Activated CD4-positive, alpha-beta memory T cell treated with anti-CD3 and anti-CD28 coated beads for 36 hours (primary cell): ENCODE measurements around the gene FAIM2. TPM values are rescaled to one million over a fixed set of nuclear protein-coding genes. Genes with fewer than 3 reads are reported as not detected.

Experiments
- CTCF ChIA-PET: fragments of 350-600 bp; sonication (Branson Sonifier 250); formaldehyde crosslinking; loops from one replicate; lab custom pipeline; 2021; ENCODE audit warnings: antibody characterized with exemption, inconsistent platforms; lab: Charles Lee
- POLR2A ChIA-PET: fragments of 350-600 bp; sonication (Branson Sonifier 250); formaldehyde crosslinking; loops from one replicate; lab custom pipeline; 2021; ENCODE audit warnings: antibody characterized with exemption; lab: Charles Lee
- DNase-seq: peaks from one replicate; pipeline ENCODE4 v3.0.0-alpha.2; 2020
- H3K27ac Mint-ChIP-seq: one replicate; pipeline ENCODE4 v1.8.0; 2021; ENCODE audit warnings: mixed read lengths
- H3K27me3 Mint-ChIP-seq: one replicate; pipeline ENCODE4 v1.8.0; 2021; ENCODE audit warnings: mixed read lengths
- H3K36me3 Mint-ChIP-seq: one replicate; pipeline ENCODE4 v1.8.0; 2021; ENCODE audit warnings: mixed read lengths
- H3K4me1 Mint-ChIP-seq: one replicate; pipeline ENCODE4 v1.8.0; 2021; ENCODE audit warnings: low read depth, mixed read lengths
- H3K4me3 Mint-ChIP-seq: one replicate; pipeline ENCODE4 v1.8.0; 2021; ENCODE audit warnings: mild to moderate bottlenecking, mixed read lengths
- H3K9me3 Mint-ChIP-seq: one replicate; pipeline ENCODE4 v1.8.0; 2021; ENCODE audit warnings: mixed read lengths
- intact Hi-C: fragments of 100-400 bp; cut with micrococcal nuclease; formaldehyde crosslinking; loops from one replicate; pipeline ENCODE4 v1.15.1; 2023
- total RNA-seq, 2 experiments: library from RNA; stranded (reverse); gene quantifications; one replicate each; pipeline ENCODE4 v1.2.3, GENCODE V29; 2021

FAIM2 gene
- total RNA-seq, 2 experiments from 2014 or later = 1.7 to 2.1 TPM

DNA sequence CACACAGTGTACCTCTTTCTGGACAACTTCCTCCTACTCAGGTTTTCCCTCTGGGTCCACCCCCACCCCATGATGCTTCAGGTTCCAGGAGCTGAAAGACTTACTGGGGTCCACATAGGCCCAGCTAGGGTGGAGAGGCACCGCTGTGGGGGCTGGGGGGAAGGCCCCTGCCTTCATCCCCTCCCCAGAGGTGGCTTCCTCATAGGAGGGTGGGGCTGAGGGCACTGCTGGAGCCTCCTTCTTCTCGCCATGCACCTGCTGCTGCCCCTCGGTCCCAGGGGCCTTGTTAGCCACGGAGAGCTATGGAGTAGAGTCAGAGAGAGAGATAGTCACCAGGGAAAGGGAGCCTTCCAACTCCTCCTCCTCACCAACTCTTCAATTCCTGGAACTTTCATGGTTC, 2.7 kb downstream of the FAIM2 start:
- peaks cover 13% of the 10 kb centered on the region for H3K4me1 Mint-ChIP-seq
- intact Hi-C loops = loop anchor here (5.0 kb wide), 1 partner anchor 46 kb away; no protein-coding TSS in a partner anchor
- no peak overlapping the region for H3K27ac Mint-ChIP-seq
- no peaks in the 10 kb centered on the region for H3K36me3 Mint-ChIP-seq
- DNase-seq = no peak
- ChIA-PET POLR2A (no interaction called here), CTCF (interaction anchor here (0.6 to 1.9 kb wide), 5 partner anchors 34 to 349 kb away, joined by 3 to 6 read pairs (median 3); partner anchors contain the start of gene TMBIM6)
- no peaks in the 10 kb centered on the region for H3K9me3 Mint-ChIP-seq
- H3K27me3 Mint-ChIP-seq = no peaks in the 10 kb centered on the region
- no peak overlapping the region for H3K4me3 Mint-ChIP-seq

DNA sequence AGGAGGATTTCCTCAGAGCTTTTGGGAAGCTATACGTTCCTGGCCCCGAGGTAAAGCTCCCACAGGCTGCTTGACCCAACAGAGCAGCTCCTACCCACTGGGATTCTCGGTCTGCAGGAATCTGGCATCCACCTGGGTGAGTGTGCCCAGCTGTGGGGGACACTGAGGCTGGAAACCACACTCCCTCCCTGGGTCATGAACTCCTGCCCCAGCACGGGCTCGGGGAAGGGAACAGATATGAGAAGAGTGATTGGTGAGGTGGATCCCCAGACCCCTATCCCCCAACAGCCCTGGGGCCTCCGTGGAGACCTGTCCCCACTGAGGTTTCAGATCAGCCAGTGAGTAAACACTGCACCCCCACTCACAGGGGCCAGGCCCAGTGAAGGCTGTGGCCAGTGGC, 3.3 kb downstream of the FAIM2 start:
- intact Hi-C loops = loop anchor here (5.0 kb wide), 1 partner anchor 47 kb away; no protein-coding TSS in a partner anchor
- H3K4me1 Mint-ChIP-seq = peaks cover 9% of the 10 kb centered on the region
- DNase-seq = no peak
- CTCF ChIA-PET = interaction anchor here (1.6 to 1.9 kb wide), 2 partner anchors 33 to 197 kb away, joined by 3 to 6 read pairs; no protein-coding TSS in a partner anchor
- POLR2A ChIA-PET = no interaction called here
- no peak overlapping the region for H3K27ac Mint-ChIP-seq
- no peaks in the 10 kb centered on the region for H3K36me3 Mint-ChIP-seq
- H3K27me3 Mint-ChIP-seq = no peaks in the 10 kb centered on the region
- no peak overlapping the region for H3K4me3 Mint-ChIP-seq
- H3K9me3 Mint-ChIP-seq = no peaks in the 10 kb centered on the region

GRCh38 chr12:49899921-49900320, 3.8 kb downstream of the FAIM2 start:
- Mint-ChIP-seq H3K36me3 (no peaks in the 10 kb centered on the region), H3K27ac (no peak overlapping the region), H3K4me3 (no peak overlapping the region), H3K9me3 (no peaks in the 10 kb centered on the region), H3K4me1 (peaks cover 9% of the 10 kb centered on the region), H3K27me3 (no peaks in the 10 kb centered on the region)
- DNase-seq = no peak
- intact Hi-C loops = loop anchor here (5.0 kb wide), 1 partner anchor 47 kb away; no protein-coding TSS in a partner anchor
- CTCF ChIA-PET = interaction anchor here (1.6 kb wide), 1 partner anchor 196 kb away, joined by 3 read pairs; no protein-coding TSS in a partner anchor
- POLR2A ChIA-PET = no interaction called here

- H3K9me3 Mint-ChIP-seq = no peaks in the 10 kb centered on the region
- H3K27me3 Mint-ChIP-seq = no peaks in the 10 kb centered on the region
- POLR2A ChIA-PET = no interaction called here
- H3K36me3 Mint-ChIP-seq = no peaks in the 10 kb centered on the region
- CTCF ChIA-PET = no interaction called here
- no peak overlapping the region for H3K27ac Mint-ChIP-seq
- H3K4me3 Mint-ChIP-seq = no peak overlapping the region
- H3K4me1 Mint-ChIP-seq = peaks cover 6% of the 10 kb centered on the region
- DNase-seq = no peak
- intact Hi-C loops = no loop called here
These were observed 4.3 kb downstream of the FAIM2 start for GRCh38 chr12:49899286-49899843.

DNA sequence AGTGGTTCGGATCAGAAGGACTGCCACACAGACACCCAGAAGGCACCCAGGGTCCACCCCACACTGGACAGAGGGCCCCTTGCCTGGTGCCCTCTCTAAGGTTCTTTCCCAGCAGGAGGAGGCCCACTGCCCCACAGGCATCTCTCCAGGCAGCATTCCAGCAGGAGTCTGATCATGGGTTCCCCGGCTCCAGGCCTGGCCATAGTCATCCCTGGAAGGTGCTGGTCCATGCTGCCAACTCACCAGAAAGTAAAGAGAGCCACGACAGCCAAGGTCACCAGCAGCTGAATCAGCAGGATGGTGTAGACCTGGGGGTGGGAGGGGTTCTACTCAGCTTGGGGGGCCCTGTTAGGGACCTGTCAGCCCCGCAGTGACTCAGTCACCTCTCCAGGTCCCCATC, 6.4 kb downstream of the FAIM2 start:
- intact Hi-C loops = no loop called here
- no peaks in the 10 kb centered on the region for H3K27me3 Mint-ChIP-seq
- no peak overlapping the region for H3K4me3 Mint-ChIP-seq
- DNase-seq = no peak
- ChIA-PET POLR2A (no interaction called here), CTCF (interaction anchor here (1.3 kb wide), 1 partner anchor 70 kb away, joined by 3 read pairs; no protein-coding TSS in a partner anchor)
- no peaks in the 10 kb centered on the region for H3K4me1 Mint-ChIP-seq
- no peak overlapping the region for H3K27ac Mint-ChIP-seq
- H3K36me3 Mint-ChIP-seq = no peaks in the 10 kb centered on the region
- H3K9me3 Mint-ChIP-seq = no peaks in the 10 kb centered on the region

- POLR2A ChIA-PET = no interaction called here
- Mint-ChIP-seq H3K36me3 (no peaks in the 10 kb centered on the region), H3K4me1 (no peaks in the 10 kb centered on the region), H3K27me3 (no peaks in the 10 kb centered on the region), H3K4me3 (no peak overlapping the region), H3K9me3 (no peaks in the 10 kb centered on the region), H3K27ac (no peak overlapping the region)
- no peak for DNase-seq
- intact Hi-C loops = no loop called here
- CTCF ChIA-PET = interaction anchor here (1.3 kb wide), 1 partner anchor 71 kb away, joined by 5 read pairs; no protein-coding TSS in a partner anchor
These were observed 7.9 kb downstream of the FAIM2 start for GRCh38 chr12:49895773-49896172.

DNA sequence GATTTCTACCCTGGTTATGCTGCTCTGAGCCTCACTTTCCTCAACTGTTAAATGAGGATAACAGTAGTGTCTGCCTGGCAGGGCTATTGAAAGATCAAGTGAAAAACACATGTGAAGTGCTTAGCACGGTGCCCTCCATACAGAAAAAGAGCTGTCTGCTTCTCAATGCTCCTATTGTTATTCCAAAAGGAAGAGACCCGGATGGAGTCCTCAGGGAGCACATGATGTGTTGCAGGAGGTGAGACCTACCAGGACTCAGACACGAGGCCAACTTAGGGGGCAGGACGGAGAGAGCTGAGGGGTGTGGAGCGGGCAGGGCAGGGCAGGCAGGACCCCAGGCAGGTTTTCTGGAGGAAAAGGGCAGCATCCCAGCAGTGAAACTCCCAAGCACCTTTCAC, 8.9 kb downstream of the FAIM2 start:
- DNase-seq = no peak
- ChIA-PET CTCF (interaction anchor here (1.3 to 1.9 kb wide), 3 partner anchors 28 to 72 kb away, joined by 4 to 6 read pairs (median 5); no protein-coding TSS in a partner anchor), POLR2A (no interaction called here)
- H3K4me1 Mint-ChIP-seq = no peaks in the 10 kb centered on the region
- no peaks in the 10 kb centered on the region for H3K9me3 Mint-ChIP-seq
- no peak overlapping the region for H3K27ac Mint-ChIP-seq
- H3K36me3 Mint-ChIP-seq = no peaks in the 10 kb centered on the region
- H3K27me3 Mint-ChIP-seq = no peaks in the 10 kb centered on the region
- H3K4me3 Mint-ChIP-seq = no peak overlapping the region
- intact Hi-C loops = no loop called here

- H3K27me3 Mint-ChIP-seq = no peaks in the 10 kb centered on the region
- no peaks in the 10 kb centered on the region for H3K9me3 Mint-ChIP-seq
- H3K4me3 Mint-ChIP-seq = no peak overlapping the region
- H3K4me1 Mint-ChIP-seq = no peaks in the 10 kb centered on the region
- peak; percentile 13 for DNase-seq
- H3K36me3 Mint-ChIP-seq = no peaks in the 10 kb centered on the region
- intact Hi-C loops = no loop called here
- POLR2A ChIA-PET = no interaction called here
- H3K27ac Mint-ChIP-seq = no peak overlapping the region
- CTCF ChIA-PET = interaction anchor here (1.4 to 1.9 kb wide), 2 partner anchors 27 to 73 kb away, joined by 4 to 6 read pairs; no protein-coding TSS in a partner anchor
These were observed 9.6 kb downstream of the FAIM2 start for GRCh38 chr12:49893753-49894750.

GRCh38 chr12:49892732-49893317, 10.9 kb downstream of the FAIM2 start:
- no peak overlapping the region for H3K4me3 Mint-ChIP-seq
- H3K27me3 Mint-ChIP-seq = no peaks in the 10 kb centered on the region
- no peak overlapping the region for H3K27ac Mint-ChIP-seq
- H3K4me1 Mint-ChIP-seq = no peaks in the 10 kb centered on the region
- no peaks in the 10 kb centered on the region for H3K9me3 Mint-ChIP-seq
- DNase-seq = no peak
- POLR2A ChIA-PET = no interaction called here
- no peaks in the 10 kb centered on the region for H3K36me3 Mint-ChIP-seq
- intact Hi-C loops = no loop called here
- CTCF ChIA-PET = interaction anchor here (1.1 to 1.9 kb wide), 2 partner anchors 74 to 115 kb away, joined by 4 to 6 read pairs; no protein-coding TSS in a partner anchor

GRCh38 chr12:49892084-49892731, 11.5 kb downstream of the FAIM2 start:
- H3K9me3 Mint-ChIP-seq = no peaks in the 10 kb centered on the region
- H3K4me1 Mint-ChIP-seq = no peaks in the 10 kb centered on the region
- intact Hi-C loops = no loop called here
- ChIA-PET CTCF (interaction anchor here (0.7 to 1.1 kb wide), 2 partner anchors 114 to 179 kb away, joined by 3 to 4 read pairs; no protein-coding TSS in a partner anchor), POLR2A (no interaction called here)
- H3K27me3 Mint-ChIP-seq = no peaks in the 10 kb centered on the region
- no peak overlapping the region for H3K27ac Mint-ChIP-seq
- DNase-seq = no peak
- H3K36me3 Mint-ChIP-seq = no peaks in the 10 kb centered on the region
- H3K4me3 Mint-ChIP-seq = no peak overlapping the region

DNA sequence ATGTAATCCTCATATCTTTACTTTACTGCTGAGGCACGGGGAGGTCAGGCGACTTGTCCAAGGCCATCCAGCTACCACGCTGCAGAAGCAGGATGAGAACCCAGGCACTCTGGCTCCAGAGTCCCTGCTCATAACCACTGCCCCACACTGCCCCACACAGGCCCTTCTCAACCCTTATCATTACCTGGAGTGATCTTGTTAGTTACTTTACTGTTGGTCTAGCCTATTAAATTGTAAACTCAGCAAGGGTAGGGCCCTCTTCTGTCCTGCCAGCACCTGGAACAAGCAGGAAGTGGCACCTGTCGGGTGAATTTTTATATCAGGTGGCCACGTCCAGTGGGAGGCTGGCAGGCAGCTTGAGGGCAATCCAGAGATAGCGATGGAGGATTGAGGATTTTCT, 12.2 kb downstream of the FAIM2 start:
- CTCF ChIA-PET = no interaction called here
- intact Hi-C loops = no loop called here
- Mint-ChIP-seq H3K27me3 (peaks cover 5% of the 10 kb centered on the region), H3K9me3 (no peaks in the 10 kb centered on the region), H3K4me1 (no peaks in the 10 kb centered on the region), H3K36me3 (no peaks in the 10 kb centered on the region), H3K27ac (no peak overlapping the region), H3K4me3 (no peak overlapping the region)
- POLR2A ChIA-PET = no interaction called here
- DNase-seq = no peak
